Skeletal muscle tissue (tissue), 4 donors: Measurements from ENCODE around the gene KCNRG. TPM values are rescaled to one million over a fixed set of nuclear protein-coding genes. Genes with fewer than 3 reads are reported as not detected.
"Not testable (repeated sequence)": the region's sequence is repeated elsewhere in the genome, so short reads cannot be mapped to it uniquely, and the experiment has no call there.

Source experiments
- H3K27ac ChIP-seq: one replicate; pipeline ENCODE4 v1.7.0; 2013; ENCODE audit warnings: mild to moderate bottlenecking, low read depth, low read length, inconsistent platforms
- H3K27me3 ChIP-seq, 3 donors: one replicate each; pipeline ENCODE4 v1.7.0; 2013; ENCODE audit warnings: low read length in 3 of 3; ENCODE audit not compliant: control insufficient read depth in 3 of 3, insufficient read depth in 3 of 3
- H3K36me3 ChIP-seq, 3 donors: one replicate each; pipeline ENCODE4 v1.7.0; 2013; ENCODE audit warnings: low read length in 3 of 3; ENCODE audit not compliant: control insufficient read depth in 3 of 3, insufficient read depth in 3 of 3
- H3K4me1 ChIP-seq, 3 donors: one replicate each; pipeline ENCODE4 v1.7.0; 2013; ENCODE audit warnings: low read length in 3 of 3, mild to moderate bottlenecking in 3 of 3; ENCODE audit not compliant: control insufficient read depth in 3 of 3, insufficient read depth in 3 of 3
- H3K4me3 ChIP-seq, 3 donors: one replicate each; pipeline ENCODE4 v1.7.0; 2013; ENCODE audit warnings: low read length in 3 of 3
- H3K9ac ChIP-seq, 3 donors: one replicate each; pipeline ENCODE4 v1.7.0; 2013; ENCODE audit warnings: low read length in 3 of 3, mild to moderate bottlenecking in 3 of 3, moderate library complexity in 2 of 3, low read depth in 1 of 3
- H3K9me3 ChIP-seq, 3 donors: one replicate each; pipeline ENCODE4 v1.7.0; 2013; ENCODE audit warnings: low read length in 3 of 3; ENCODE audit not compliant: control insufficient read depth in 3 of 3
- total RNA-seq: library from RNA; depleted of rRNA; stranded (reverse); fragments of >200 nt; gene quantifications from one replicate; pipeline ENCODE4 v1.2.3, GENCODE V29; 2014
- donor health status: Osteomylitis.

KCNRG gene
- total RNA-seq, 1 donor from 2014 or later: 2.1 TPM

DNA sequence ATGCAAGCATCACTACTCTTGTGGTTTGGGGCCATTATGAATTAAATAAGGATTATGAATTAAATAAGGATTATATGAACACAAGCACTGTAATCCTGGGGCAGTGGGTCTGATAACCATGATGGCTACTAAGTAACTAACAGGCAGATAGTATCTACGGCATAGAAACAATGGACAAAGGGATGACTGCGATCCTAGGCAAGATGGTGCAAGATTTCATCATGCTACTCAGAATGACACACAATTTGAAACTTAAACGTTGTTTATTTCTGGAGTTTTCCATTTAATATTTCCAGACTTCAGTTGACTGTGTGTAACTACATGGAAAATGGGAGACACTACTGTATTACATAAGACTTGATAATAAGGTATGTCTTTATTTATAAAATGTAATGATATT, 15.1 kb downstream of the KCNRG start:
- no peaks in the 10 kb centered on the region for H3K27me3 ChIP-seq
- H3K9ac ChIP-seq: no peak overlapping the region
- no peak overlapping the region for H3K4me3 ChIP-seq
- no peaks in the 10 kb centered on the region for H3K4me1 ChIP-seq
- no peak overlapping the region for H3K27ac ChIP-seq
- H3K36me3 ChIP-seq: peaks cover 0 to 4% (median 2%) of the 10 kb centered on the region in 3 donors
- H3K9me3 ChIP-seq: no peaks in the 10 kb centered on the region

DNA sequence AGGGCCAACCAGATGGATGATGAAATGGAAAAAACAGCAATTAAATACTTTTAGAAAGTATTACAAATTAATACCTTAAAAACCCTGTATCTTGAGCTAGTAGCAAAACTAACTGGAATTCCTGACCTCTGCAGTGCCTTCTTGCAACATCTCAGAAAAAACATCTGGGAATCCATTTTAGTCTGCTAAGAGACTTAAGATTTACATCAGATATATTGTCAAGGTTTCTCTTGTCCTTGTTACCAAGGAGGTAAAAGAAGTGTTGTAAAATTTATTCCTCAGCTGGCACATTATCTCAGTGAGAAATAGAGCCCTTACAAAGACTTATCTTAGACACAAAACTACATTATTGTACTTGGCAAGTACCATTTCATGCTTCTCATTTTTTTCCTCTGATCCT, 18.5 kb downstream of the KCNRG start:
- Histone ChIP-seq H3K36me3 (no peaks in the 10 kb centered on the region), H3K4me1 (no peaks in the 10 kb centered on the region), H3K27ac (no peak overlapping the region), H3K9me3 (no peaks in the 10 kb centered on the region), H3K4me3 (no peak overlapping the region), H3K9ac (no peak overlapping the region), H3K27me3 (no peaks in the 10 kb centered on the region)

DNA sequence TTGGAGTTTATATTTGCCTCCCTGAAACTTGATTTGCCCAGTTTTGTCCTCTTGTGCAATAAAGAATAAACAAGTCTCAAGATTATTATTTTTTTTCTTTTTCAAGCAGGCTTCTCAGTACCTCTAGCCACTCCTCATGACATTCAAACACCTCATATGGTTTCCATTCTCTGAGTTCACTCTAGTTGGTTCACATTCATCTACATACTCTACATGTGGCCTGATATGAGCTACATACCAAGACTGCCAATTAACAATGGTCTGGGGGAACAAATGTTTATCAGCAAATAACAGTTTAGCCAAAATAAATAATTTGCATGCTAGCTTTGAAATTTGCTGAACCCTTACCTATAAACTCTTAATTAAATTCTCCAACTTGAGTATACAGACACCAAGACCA, 22.5 kb downstream of the KCNRG start:
- H3K9me3 ChIP-seq: no peaks in the 10 kb centered on the region
- H3K27ac ChIP-seq: no peak overlapping the region
- no peak overlapping the region for H3K4me3 ChIP-seq
- no peaks in the 10 kb centered on the region for H3K27me3 ChIP-seq
- H3K4me1 ChIP-seq: no peaks in the 10 kb centered on the region
- H3K9ac ChIP-seq: no peak overlapping the region
- peaks cover 0 to 5% (median 3%) of the 10 kb centered on the region in 3 donors for H3K36me3 ChIP-seq

DNA sequence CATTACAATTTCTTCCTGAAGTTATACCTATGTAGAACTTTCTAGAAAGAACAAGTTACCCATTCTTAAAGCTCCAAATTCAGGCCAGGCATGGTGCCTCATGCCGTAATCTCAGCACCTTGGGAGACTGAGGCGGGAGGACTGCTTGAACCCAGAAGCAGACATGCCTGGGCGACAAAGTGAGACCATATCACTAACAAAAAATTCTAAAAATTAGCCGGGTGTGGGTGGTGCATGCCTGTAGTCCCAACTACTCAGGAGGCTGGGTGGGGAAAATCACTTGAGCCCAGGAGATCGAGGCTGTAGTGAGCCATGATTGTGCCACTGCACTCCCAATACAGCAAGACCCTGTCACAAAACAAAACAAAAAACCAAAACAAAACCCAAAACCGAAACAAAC, 23.0 kb downstream of the KCNRG start:
- Histone ChIP-seq H3K9me3 (no peaks in the 10 kb centered on the region), H3K9ac (no peak overlapping the region), H3K4me3 (no peak overlapping the region), H3K4me1 (no peaks in the 10 kb centered on the region), H3K36me3 (peaks cover 0 to 7% (median 5%) of the 10 kb centered on the region in 3 donors), H3K27ac (no peak overlapping the region), H3K27me3 (no peaks in the 10 kb centered on the region)

- H3K9ac ChIP-seq: no peak overlapping the region
- no peaks in the 10 kb centered on the region for H3K9me3 ChIP-seq
- no peak overlapping the region for H3K27ac ChIP-seq
- no peaks in the 10 kb centered on the region for H3K4me1 ChIP-seq
- H3K4me3 ChIP-seq: no peak overlapping the region
- H3K27me3 ChIP-seq: no peaks in the 10 kb centered on the region
- H3K36me3 ChIP-seq: peaks cover 0 to 6% (median 2%) of the 10 kb centered on the region in 3 donors
These were observed 37.2 kb downstream of the KCNRG start for GRCh38 chr13:50052478-50052877.

DNA sequence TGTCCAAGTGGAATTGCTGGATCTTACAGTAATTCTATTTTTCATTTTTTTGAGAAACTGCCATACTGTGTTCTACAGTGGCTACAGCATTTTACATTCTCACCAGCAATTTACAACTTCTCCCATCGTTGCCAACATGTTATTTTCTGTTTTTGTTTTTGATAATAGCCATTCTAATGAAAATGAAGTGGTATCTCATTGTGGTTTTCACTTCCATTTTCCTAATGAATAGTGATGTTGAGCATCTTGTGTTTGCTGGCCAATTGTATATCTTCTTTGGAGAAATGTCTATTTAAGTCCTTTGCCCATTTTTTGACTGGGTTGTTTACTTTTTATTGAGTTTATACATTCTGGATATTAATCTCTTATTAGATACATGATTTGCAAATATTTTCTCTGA, 38.6 kb downstream of the KCNRG start:
- Histone ChIP-seq H3K36me3 (peaks cover 0 to 6% (median 2%) of the 10 kb centered on the region in 3 donors), H3K9me3 (no peaks in the 10 kb centered on the region), H3K27ac (no peak overlapping the region), H3K9ac (no peak overlapping the region), H3K4me3 (no peak overlapping the region), H3K27me3 (no peaks in the 10 kb centered on the region), H3K4me1 (no peaks in the 10 kb centered on the region)

GRCh38 chr13:50055454-50055853, 40.2 kb downstream of the KCNRG start:
- Histone ChIP-seq H3K9me3 (no peaks in the 10 kb centered on the region), H3K9ac (no peak overlapping the region), H3K27ac (no peak overlapping the region), H3K36me3 (peaks cover 0 to 7% (median 2%) of the 10 kb centered on the region in 3 donors), H3K27me3 (no peaks in the 10 kb centered on the region), H3K4me3 (no peak overlapping the region), H3K4me1 (no peaks in the 10 kb centered on the region)

GRCh38 chr13:50060718-50061117, 45.5 kb downstream of the KCNRG start:
- H3K4me3 ChIP-seq: no peak overlapping the region
- H3K4me1 ChIP-seq: no peaks in the 10 kb centered on the region
- no peaks in the 10 kb centered on the region for H3K9me3 ChIP-seq
- H3K36me3 ChIP-seq: peaks cover 0 to 10% (median 2%) of the 10 kb centered on the region in 3 donors
- H3K27me3 ChIP-seq: no peaks in the 10 kb centered on the region
- no peak overlapping the region for H3K9ac ChIP-seq
- H3K27ac ChIP-seq: no peak overlapping the region

- peaks cover 4 to 24% (median 14%) of the 10 kb centered on the region in 3 donors for H3K36me3 ChIP-seq
- not testable (repeated sequence) for H3K27me3 ChIP-seq, H3K27ac ChIP-seq, H3K9ac ChIP-seq, H3K9me3 ChIP-seq, H3K4me3 ChIP-seq, H3K4me1 ChIP-seq
These were observed 47.1 kb downstream of the KCNRG start for GRCh38 chr13:50062336-50062735.

DNA sequence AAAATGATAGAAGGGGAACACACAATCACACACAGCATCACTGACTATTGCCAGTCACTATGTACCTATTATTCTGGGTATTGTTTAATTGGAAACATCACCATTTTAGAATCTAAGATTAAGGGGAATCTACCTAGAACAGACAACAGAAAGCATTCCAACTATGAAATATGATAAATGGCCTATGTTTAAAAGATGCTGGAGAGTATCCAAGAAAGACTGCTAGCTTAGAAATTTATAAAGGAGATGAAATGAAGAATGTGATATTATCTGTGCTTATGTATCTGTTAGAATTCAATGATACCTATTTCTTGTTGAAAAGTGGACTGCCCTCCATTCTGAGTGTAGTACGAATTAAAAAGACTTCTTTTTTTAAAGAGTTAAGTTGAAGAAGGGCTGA, 50.5 kb downstream of the KCNRG start:
- Histone ChIP-seq H3K4me1 (no peaks in the 10 kb centered on the region), H3K9ac (no peak overlapping the region), H3K9me3 (no peaks in the 10 kb centered on the region), H3K4me3 (no peak overlapping the region), H3K36me3 (peaks cover 4 to 29% (median 19%) of the 10 kb centered on the region in 3 donors), H3K27me3 (no peaks in the 10 kb centered on the region), H3K27ac (no peak overlapping the region)

DNA sequence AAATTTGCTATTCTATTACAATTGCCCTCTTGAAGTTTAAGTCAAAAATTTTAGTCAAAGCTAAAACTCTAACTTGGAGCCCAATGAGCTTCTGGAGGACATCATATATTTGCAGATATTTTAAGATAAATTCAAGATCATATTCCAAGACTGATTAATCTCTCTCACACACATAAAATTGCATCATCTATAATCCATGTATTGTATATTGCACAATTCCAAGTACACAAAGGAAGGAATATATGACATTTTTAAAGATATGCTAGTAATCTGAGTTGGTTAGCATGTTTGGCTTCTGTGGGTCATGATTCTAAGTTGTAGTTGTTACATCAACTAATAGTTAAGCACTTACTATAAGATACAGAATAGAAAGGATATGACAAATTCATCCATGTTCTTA, 53.3 kb downstream of the KCNRG start:
- H3K27me3 ChIP-seq: no peaks in the 10 kb centered on the region
- H3K27ac ChIP-seq: no peak overlapping the region
- H3K4me3 ChIP-seq: no peak overlapping the region
- peaks cover 0 to 3% (median 0%) of the 10 kb centered on the region in 3 donors for H3K4me1 ChIP-seq
- H3K9me3 ChIP-seq: no peaks in the 10 kb centered on the region
- H3K36me3 ChIP-seq: peaks cover 4 to 32% (median 19%) of the 10 kb centered on the region in 3 donors
- H3K9ac ChIP-seq: peak overlapping the region in 1 of 3 donors; percentile 4
